ENCODE data around the gene NAIF1. TPM values are rescaled to one million over a fixed set of nuclear protein-coding genes. Genes with fewer than 3 reads are reported as not detected.
A peak's percentile ranks its signal among the peaks of the same experiment; 100 is the strongest.
"Not testable (repeated sequence)": the region's sequence is repeated elsewhere in the genome, so short reads cannot be mapped to it uniquely, and the experiment has no call there.

NAIF1 gene
- total and polyA plus RNA-seq, 10 of the 15 experiments (the other 5 are each of a cell fraction or from before 2014, with no cell fraction given): 2.4 to 14.2 (median 7.1) TPM

- no peak overlapping the region for H3K9ac ChIP-seq (ENCODE audit: control insufficient read depth, insufficient read depth, low read length)
- RAD21 ChIA-PET (ENCODE audit: unreplicated experiment): interaction anchor here (1.2 kb wide), 1 partner anchor 41 kb away, joined by 3 read pairs; no protein-coding TSS in a partner anchor
- CTCF ChIA-PET: interaction anchor here (1.1 to 6.1 kb wide), 7 partner anchors 13 to 159 kb away, joined by 3 to 84 read pairs (median 6); partner anchors contain the start of gene PTGES2
- H3K4me2 ChIP-seq (ENCODE audit: control insufficient read depth, insufficient read depth): no peak overlapping the region
- SMC1A ChIA-PET (ENCODE audit: uncharacterized antibody, unreplicated experiment): interaction anchor here (1.7 to 2.1 kb wide), 2 partner anchors 78 to 170 kb away, joined by 4 to 5 read pairs; no protein-coding TSS in a partner anchor
- no peaks in the 10 kb centered on the region for H3K9me3 ChIP-seq (replicated peaks; ENCODE audit: control insufficient read depth, insufficient read depth, low read length)
- peaks cover 3 to 4% of the 10 kb centered on the region in 2 experiments; a peak in 3 of 4 replicates for H3K36me3 ChIP-seq (ENCODE audit: control insufficient read depth in 2 of 2, insufficient read depth in 2 of 2, low read length in 1 of 2)
- 95% methylated on average over 12 of the region's 12 CpGs for WGBS (ENCODE audit: insufficient coverage, insufficient replicate concordance, low lambda C conversion rate, missing lambda C conversion rate)
- FAIRE-seq (no peak), ATAC-seq (no peak), DNase-seq (ENCODE audit: low read depth, low spot score) (no peak)
- H3K79me2 ChIP-seq (ENCODE audit: control insufficient read depth, insufficient read depth, low read length): no peaks in the 10 kb centered on the region
- POLR2A ChIA-PET: interaction anchor here (0.6 to 1.5 kb wide), 3 partner anchors 22 to 135 kb away, joined by 3 to 4 read pairs (median 3); no protein-coding TSS in a partner anchor
- no TSS peak for BruUV-seq (replicated peaks)
- intact Hi-C loops (cut with micrococcal nuclease; ENCODE audit: unreplicated experiment) (no loop called here), in situ Hi-C loops (cut with MboI) (no loop called here)
- no peak overlapping the region for H2AFZ ChIP-seq (ENCODE audit: control insufficient read depth, low read depth, low read length)
- no peak for TF ChIP-seq IRF3 (IDR thresholded peaks at IDR 0.05)
- no peak for TF ChIP-seq RCOR1 (conservative IDR thresholded peaks at IDR 0.05; ENCODE audit: low read depth, low read length)
- no peak for TF ChIP-seq KLF5 (IDR thresholded peaks at IDR 0.05; ENCODE audit: partially characterized antibody)
- 0 out of 2 replicates have a peak, but pooled peaks have one; percentile 19 for TF ChIP-seq POLR2A (IDR thresholded peaks at IDR 0.05; ENCODE audit: low read depth, low read length)
- no peak for TF ChIP-seq TARDBP (IDR thresholded peaks at IDR 0.05; ENCODE audit: borderline replicate concordance)
- no peak for TF ChIP-seq RAD51 (IDR thresholded peaks at IDR 0.05)
- H4K20me1 ChIP-seq (ENCODE audit: control insufficient read depth, insufficient read depth): no peaks in the 10 kb centered on the region
- H3K27me3 ChIP-seq (replicated peaks in 1 of 2; ENCODE audit: control insufficient read depth in 2 of 2, insufficient read depth in 2 of 2, low read length in 1 of 2): no peaks in the 10 kb centered on the region
- no peak overlapping the region for H3K4me3 ChIP-seq
- H3K27ac ChIP-seq (ENCODE audit: control insufficient read depth, insufficient read depth): no peak overlapping the region
- H3K4me1 ChIP-seq (ENCODE audit: control insufficient read depth, insufficient read depth, low read length): peaks cover 23% of the 10 kb centered on the region
These were observed 46.6 kb upstream of the NAIF1 start for GRCh38 chr9:128113526-128114325.

GRCh38 chr9:128111726-128112125 lies 44.6 kb upstream of the NAIF1 start:
- Histone ChIP-seq H3K4me1 (ENCODE audit: control insufficient read depth, insufficient read depth, low read length) (peaks cover 22% of the 10 kb centered on the region), H3K36me3 (ENCODE audit: control insufficient read depth in 2 of 2, insufficient read depth in 2 of 2, low read length in 1 of 2) (peaks cover 10 to 17% of the 10 kb centered on the region in 2 experiments)
- in situ Hi-C loops (cut with MboI); H3K79me2 ChIP-seq (ENCODE audit: control insufficient read depth, insufficient read depth, low read length); BruUV-seq (replicated peaks); H3K4me3 ChIP-seq; POLR2A ChIA-PET; RAD21 ChIA-PET (ENCODE audit: unreplicated experiment); H3K27ac ChIP-seq (ENCODE audit: control insufficient read depth, insufficient read depth); SMC1A ChIA-PET (ENCODE audit: uncharacterized antibody, unreplicated experiment); H4K20me1 ChIP-seq (ENCODE audit: control insufficient read depth, insufficient read depth); H3K27me3 ChIP-seq (replicated peaks in 1 of 2; ENCODE audit: control insufficient read depth in 2 of 2, insufficient read depth in 2 of 2, low read length in 1 of 2); H3K4me2 ChIP-seq (ENCODE audit: control insufficient read depth, insufficient read depth); FAIRE-seq; H3K9ac ChIP-seq (ENCODE audit: control insufficient read depth, insufficient read depth, low read length); H3K9me3 ChIP-seq (replicated peaks; ENCODE audit: control insufficient read depth, insufficient read depth, low read length); DNase-seq (ENCODE audit: low read depth, low spot score); ATAC-seq; H2AFZ ChIP-seq (ENCODE audit: control insufficient read depth, low read depth, low read length); intact Hi-C loops (cut with micrococcal nuclease; ENCODE audit: unreplicated experiment): not testable (repeated sequence)
- 82% methylated on average over 12 of the region's 12 CpGs for WGBS (ENCODE audit: insufficient coverage, insufficient replicate concordance, low lambda C conversion rate, missing lambda C conversion rate)
- CTCF ChIA-PET: interaction anchor here (2.1 kb wide), 1 partner anchor 13 kb away, joined by 10 read pairs; no protein-coding TSS in a partner anchor
